ENCODE measurements around the gene STK31.
"Not testable (repeated sequence)": the region's sequence is repeated elsewhere in the genome, so short reads cannot be mapped to it uniquely, and the experiment has no call there.

STK31 gene

GRCh38 chr7:23713285-23714149, 3.5 kb downstream of the STK31 start:
- no peak for DNase-seq

DNA sequence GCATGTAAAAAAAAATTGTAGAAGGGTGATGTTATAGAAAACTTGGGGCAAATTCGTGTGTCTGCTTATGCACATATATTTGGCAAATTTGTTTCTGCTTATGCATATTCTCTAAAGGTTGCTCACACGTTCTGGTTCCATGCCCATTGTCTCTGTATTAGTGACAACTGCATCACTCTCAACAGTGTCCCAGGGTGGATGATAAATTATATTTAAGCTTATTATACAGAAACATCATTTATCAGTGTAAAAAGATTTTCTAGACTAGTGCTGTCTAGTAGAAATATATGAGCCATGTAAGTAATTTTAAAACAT, 4.1 kb downstream of the STK31 start:
- DNase-seq, result no peak

DNA sequence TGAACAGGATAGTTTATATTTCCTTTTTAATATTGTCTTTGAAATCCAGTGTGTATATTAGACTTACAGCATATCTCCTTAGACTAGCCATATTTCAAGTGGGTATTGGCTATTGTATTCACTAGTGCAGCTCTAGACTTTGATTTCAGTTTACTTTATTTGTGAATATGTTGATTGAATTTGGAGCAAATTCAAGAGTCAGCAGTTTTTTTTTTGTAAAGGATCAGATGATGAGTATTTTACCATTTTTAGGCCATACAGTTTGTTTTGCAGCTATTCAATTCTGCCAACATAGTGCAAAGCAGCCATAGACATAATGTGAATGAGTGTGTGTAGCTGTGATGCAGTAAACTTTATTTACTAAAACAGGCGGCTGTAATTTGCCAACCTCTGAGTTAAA, 4.6 kb downstream of the STK31 start:
- DNase-seq, result no peak

DNA sequence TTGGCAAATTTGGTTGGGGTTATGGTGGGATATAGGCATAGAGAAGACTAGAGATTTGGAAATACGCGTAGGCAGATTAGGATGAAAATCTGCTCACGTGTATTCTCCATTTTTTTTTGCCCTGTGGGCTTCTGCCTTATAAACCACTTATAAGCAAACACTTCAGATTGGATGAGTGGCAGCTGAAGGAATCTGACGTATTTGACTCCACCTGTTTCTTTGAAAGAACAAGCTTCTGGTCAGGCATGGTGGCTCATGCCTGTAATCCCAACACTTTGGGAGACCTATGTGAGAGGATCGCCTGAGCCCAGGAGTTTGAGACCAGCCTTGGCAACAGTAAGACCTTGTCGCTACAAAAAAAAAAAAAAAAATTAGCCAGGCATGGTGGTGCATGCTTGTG, 5.1 kb downstream of the STK31 start:
- no peak for DNase-seq

DNA sequence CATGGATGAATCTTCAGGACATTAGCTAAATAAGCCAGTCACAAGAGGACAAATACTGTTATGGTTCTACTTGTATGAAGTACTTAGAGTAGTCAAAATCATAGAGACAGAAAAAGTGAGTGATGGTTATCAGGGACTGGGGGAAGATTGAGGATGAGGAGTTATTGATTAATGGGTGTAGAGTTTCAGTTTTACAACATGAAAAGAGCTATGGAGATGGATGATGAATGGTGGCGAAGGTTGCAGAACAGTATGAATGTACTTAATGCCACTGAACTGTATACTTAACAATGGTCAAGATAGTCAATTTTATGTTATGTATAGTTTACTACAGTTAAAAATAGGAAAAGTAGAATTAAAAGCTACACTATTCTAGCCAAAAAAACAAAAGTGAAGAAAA, 7.8 kb downstream of the STK31 start:
- DNase-seq, result no peak

- DNase-seq, result no peak
These were observed 11.4 kb downstream of the STK31 start for GRCh38 chr7:23721456-23721855.

DNA sequence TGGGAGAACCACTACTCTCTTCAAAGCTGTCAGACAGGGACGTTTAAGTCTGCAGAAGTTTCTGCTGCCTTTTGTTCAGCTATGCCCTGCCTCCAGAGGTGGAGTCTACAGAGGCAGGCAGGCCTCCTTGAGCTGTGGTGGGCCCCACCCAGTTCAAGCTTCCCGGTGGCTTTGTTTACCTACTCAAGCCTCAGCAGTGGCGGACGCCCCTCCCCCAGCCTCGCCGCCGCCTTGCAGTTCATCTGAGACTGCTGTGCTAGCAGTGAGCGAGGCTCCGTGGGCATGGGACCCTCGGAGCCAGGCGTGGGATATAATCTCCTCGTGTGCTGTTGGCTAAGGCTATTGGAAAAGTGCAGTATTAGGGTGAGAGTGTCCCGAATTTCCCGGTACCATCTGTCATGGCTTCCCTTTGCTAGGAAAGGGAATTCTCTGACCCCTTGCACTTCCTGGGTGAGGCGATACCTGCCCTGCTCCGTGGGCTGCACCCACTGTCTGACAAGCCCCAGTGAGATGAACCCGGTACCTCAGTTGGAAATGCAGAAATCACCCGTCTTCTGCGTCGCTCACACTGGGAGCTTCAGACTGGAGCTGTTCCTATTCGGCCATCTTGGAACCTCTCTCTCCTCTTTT, 12.7 kb downstream of the STK31 start:
- DNase-seq, result not testable (repeated sequence)

GRCh38 chr7:23724113-23724512, 14.1 kb downstream of the STK31 start:
- not testable (repeated sequence) for DNase-seq

DNA sequence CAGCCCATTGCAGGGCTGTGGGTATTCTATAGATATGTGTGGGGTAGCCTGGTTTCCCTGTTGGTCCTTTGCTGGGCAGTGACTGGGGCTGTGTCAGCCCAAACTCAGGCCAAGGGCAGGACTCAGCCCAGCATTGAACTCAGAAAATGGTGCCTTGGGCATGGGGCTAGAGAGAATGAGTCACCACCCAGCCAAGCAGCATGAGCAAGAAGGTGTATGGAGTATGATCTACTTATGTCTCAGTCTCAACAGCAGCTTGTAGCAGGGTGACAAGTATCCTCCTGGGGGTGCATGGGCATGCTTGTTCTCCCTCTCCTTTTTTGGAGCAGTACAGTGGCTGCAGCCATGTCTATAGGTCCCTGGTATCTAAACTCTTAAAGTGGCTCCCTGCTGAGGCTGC, 32.0 kb downstream of the STK31 start:
- no peak for DNase-seq

DNA sequence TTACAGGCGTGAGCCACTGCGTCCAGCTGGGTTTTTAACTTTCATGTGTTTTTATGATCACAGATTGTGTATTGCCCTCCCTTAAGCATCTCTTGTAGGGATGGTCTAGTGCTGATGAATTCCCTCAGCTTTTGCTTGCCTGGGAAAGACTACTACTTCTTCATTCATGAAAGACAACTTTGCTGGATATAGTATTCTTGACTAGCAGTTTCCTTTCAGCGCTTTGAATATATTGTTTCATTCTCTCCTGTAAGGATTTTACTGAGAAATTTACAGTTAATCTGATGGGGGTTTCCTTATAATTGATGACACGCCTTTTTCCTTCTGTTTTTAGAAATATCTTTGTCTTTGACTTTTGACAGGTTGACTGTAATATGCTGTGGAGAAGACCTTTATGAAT, 33.2 kb downstream of the STK31 start:
- DNase-seq, result no peak

DNA sequence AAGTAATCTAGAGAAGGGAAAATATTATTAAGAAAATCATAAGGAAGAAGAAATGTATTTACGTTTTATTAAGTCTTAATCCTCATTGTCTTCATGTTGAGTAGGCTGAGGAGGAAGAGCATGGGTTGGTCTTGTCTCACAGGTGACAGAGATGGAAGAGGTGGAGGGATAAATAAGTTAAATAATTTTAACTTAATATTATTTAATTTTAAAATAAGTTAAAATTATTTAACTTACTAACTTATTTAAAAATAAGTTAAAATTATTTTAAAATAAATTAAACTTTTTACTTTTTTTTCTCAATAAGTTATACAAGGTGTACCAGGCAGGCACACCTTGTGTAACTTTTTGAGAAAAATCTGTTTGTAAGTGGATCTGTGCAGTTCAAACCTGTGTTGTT, 36.6 kb downstream of the STK31 start:
- no peak for DNase-seq

DNA sequence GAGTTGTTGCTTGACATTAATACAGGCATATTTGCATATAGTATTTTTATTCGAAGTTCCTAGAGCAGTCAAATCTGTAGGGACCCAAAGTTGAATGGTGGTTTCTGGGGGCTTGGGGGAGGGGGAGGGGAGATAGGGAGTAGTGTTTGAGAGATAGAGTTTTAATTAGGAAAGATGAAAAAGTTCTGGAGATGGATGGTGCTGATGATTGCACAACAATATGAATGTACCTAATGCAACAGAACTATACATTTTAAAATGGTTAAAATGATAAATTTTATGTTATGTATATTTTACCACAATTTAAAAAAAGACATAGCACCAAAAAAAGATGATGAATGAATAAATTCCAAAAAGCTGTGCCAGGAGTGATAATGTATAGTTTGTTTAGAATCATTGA, 41.8 kb downstream of the STK31 start:
- no peak for DNase-seq

GRCh38 chr7:23758839-23759238, 48.8 kb downstream of the STK31 start:
- DNase-seq, result not testable (repeated sequence)

DNA sequence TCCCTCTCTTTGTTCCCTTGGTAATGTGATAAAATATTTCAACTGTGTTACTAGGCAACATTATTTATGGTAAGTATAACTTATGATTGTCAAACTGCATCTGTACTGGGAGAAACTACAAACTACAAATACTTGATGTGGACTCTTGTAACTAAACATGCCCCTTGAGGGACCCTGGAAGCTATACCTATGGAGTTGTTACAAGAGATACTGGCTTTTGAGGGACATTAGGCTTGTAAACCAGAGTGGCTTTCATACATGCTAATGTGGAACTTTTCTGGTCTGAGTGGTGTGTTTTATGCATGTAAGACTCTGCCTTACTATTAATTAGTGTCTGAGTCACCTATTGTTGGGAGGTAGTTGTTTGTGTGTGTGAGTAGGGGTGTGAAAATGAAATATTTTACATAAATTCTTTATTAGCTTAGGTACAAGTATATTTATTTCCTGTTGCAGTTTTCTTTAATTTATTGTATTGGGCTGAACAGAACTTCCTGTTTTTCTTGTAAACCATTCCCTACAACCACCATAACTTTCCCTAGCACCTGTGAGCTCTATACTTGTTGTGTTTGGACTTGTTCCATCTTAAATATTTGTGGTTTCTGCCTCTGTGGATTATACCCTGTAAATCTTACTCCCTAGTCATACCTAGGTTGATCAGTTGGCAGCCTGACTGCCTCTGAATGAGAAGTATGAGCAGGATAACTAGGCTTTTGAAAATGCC, 49.8 kb downstream of the STK31 start:
- no peak for DNase-seq

- DNase-seq, result no peak
These were observed 55.9 kb downstream of the STK31 start for GRCh38 chr7:23765943-23766342.

DNA sequence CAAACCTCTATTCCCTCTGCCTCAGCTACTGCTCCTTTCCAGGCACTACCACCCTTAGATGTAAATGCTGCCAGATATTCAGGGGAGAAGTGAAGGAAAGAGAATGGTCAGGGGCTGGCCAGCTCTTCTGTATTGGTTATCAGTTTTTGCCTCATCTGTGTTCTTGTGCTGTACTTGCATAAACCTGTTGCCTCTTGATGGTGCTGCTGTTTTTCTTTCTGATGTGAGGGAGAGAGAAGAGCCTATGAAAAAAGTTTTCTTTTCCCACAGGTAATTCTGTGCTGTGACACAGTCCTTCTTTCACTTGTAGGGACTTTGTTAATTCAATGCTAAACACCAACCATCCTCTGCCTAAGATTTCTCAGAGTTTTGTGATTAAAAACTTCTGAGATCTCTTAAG, 57.5 kb downstream of the STK31 start:
- no peak for DNase-seq

GRCh38 chr7:23768022-23768421, 58.0 kb downstream of the STK31 start:
- DNase-seq, result no peak

DNA sequence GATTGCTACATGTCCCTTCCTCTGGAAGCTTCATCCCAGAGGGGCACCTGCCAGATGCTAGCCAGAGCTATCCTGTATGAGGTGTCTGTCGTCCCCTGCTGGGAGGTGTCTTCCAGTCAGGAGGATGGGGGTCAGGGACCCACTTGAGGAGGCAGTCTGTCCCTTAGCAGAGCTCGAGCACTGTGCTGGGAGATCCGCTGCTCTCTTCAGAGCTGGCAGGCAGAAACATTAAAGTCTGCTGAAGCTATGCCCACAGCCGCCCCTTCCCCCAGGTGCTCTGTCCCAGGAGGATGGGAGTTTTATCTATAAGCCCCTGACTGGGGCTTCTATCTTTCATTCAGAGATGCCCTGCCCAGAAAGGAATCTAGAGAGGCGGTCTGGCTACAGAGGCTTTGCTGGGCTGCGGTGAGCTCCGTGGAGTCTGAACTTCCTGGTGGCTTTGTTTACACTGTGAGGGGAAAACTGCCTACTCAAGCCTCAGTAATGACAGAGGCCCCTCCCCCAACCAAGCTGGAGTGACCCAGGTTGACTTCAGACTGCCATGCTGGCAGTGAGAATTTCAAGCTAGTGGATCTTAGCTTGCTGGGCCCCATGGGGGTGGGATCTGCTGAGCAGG, 69.3 kb downstream of the STK31 start:
- DNase-seq, result not testable (repeated sequence)

DNA sequence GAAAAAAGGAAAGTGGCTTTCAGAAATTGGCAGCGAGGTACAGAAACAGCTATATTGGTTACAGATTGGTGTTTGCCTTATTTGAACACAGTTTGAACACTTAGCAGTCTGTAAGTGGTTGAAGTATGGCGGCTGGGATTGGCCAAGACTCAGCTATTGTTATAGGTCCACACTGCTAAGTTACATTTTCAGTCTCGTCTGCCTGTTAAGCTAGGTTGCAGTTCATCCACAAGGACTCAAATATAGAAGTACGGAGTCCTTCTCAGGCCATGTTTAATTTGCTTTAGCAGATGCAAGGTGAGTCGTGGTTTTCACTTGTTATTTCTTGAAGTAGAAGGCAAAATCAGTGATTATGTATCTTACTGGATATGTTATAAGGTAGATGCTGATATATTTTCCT, 73.1 kb downstream of the STK31 start:
- DNase-seq, result no peak

DNA sequence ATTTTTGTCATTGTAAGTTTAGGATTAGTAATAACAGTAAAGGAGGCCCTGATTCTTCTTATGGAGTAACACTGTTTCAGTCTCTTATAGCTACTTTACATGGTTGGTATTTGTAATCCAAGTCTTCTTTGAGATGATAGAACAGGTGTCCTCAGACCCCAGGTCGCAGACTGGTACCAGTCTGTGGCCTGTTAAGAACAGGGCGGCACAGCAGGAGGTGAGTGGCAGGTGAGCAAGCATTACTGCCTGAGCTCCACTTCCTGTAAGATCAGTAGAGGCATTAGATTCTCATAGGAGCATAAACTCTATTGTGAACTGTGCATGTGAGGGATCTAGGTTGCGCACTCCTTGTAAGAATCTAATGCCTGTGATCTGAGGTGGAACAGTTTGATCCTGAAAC, 77.3 kb downstream of the STK31 start:
- DNase-seq, result no peak

DNA sequence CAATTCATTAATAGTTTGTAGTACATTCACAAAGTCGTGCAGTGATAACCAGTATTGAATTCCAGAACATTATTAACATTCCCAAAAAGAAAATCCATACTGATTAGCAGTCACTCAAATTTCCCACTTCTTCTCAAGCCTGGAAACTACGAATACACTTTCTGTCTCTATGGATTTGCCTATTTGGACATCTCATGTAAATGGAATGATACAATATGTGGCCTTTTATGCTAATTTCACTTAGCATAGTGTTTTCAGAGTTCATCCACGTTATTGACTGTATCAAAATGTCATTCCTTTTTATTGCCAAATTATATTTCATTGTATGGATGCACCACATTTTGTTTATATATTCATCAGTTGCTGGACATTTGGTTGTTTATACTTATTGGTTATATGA, 78.8 kb downstream of the STK31 start:
- no peak for DNase-seq

GRCh38 chr7:23791721-23792120, 81.7 kb downstream of the STK31 start:
- DNase-seq, result no peak

DNA sequence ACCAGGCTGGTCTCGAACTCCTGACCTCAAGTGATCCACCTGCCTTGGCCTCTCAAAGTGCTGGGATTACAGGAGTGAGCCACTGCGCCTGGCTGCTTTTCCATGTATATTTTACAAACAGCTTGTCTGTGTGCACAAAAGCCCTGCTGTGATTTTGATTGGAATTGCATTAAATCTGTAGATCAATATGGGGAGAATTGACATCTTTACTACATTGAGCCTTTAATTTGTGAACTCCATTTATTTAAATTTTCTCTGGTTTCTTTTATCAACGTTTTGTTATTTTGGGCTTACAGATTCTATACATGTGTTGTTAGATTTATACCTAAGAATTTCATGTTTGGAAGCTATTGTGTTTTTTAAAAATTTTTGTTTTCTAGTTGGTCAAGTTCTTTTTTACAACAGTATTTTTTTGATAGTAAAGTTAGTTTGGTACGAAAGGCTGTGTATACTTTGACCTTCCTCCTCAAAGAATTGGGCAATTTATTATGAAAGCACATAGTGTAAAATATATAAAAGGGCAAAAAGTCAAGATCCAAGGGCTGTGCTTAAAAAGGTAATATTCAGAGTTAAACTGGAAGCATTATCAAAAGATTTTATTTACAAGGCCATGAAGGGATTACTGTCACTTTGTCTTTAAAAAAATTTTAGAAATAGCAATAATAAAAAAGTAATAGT, 92.8 kb downstream of the STK31 start:
- DNase-seq, result no peak
